HG02970 (cell line): ENCODE measurements around the gene MED12.

ENCODE experiments used
- ATAC-seq: cut with Tn5 transposase; IDR thresholded peaks from one replicate; pipeline ENCODE4 v1.9.1; 2021; ENCODE audit warnings: mild to moderate bottlenecking, moderate library complexity, moderate number of reproducible peaks; ENCODE audit not compliant: unreplicated experiment, low FRiP score

Gene MED12

GRCh38 chrX:71184092-71184491 is 65.7 kb downstream of the MED12 start:
- no peak for ATAC-seq

- no peak for ATAC-seq
These were observed 66.6 kb downstream of the MED12 start for GRCh38 chrX:71184803-71185495.

- ATAC-seq: no peak
These were observed 72.9 kb downstream of the MED12 start for GRCh38 chrX:71191248-71191647.
